Lower lobe of right lung (tissue), 2 donors: ENCODE results near the gene INPP4B. TPM values are rescaled to one million over a fixed set of nuclear protein-coding genes. Genes with fewer than 3 reads are reported as not detected.

ENCODE experiments used
- ATAC-seq, 2 donors: fragments of 200-7000 bp; cut with Tn5 transposase; one replicate each; pipeline ENCODE4 v1.9.1; 2020 to 2022; ENCODE audit warnings: mild to moderate bottlenecking in 2 of 2, moderate library complexity in 2 of 2
- DNase-seq: peaks from one replicate; pipeline ENCODE4 v3.0.0-alpha.2; 2020
- H3K27ac ChIP-seq: fragments of 200-600 bp; one replicate; pipeline ENCODE4 v1.8.0; 2022
- H3K27me3 ChIP-seq: fragments of 200-600 bp; one replicate; pipeline ENCODE4 v1.8.0; 2022; ENCODE audit warnings: low read depth
- H3K36me3 ChIP-seq: fragments of 200-600 bp; one replicate; pipeline ENCODE4 v1.8.0; 2022; ENCODE audit warnings: mild to moderate bottlenecking
- H3K4me1 ChIP-seq: fragments of 200-600 bp; one replicate; pipeline ENCODE4 v1.8.0; 2022
- H3K4me3 ChIP-seq: fragments of 200-600 bp; one replicate; pipeline ENCODE4 v1.8.0; 2022; ENCODE audit warnings: mild to moderate bottlenecking
- H3K9me3 ChIP-seq: fragments of 200-600 bp; one replicate; pipeline ENCODE4 v1.8.0; 2022
- intact Hi-C: fragments of 100-400 bp; cut with DNase I; formaldehyde crosslinking; loops from one replicate; pipeline ENCODE4 v1.11.0; 2022
- total RNA-seq: library from RNA; stranded (reverse); fragmentation: NEBNext Ultra II Directional; extraction: Animal tissue kit (Norgen Biotek cat#: 25700); gene quantifications from one replicate; pipeline ENCODE4 v1.2.1, GENCODE V29; 2021
- TF ChIP-seq, protein P1 (sequence below): fragments of 200-600 bp; IDR thresholded peaks from one replicate; pipeline ENCODE4 v1.8.0; 2022; ENCODE audit warnings: antibody characterized with exemption, mild to moderate bottlenecking
- donor health status: DM: no; HTN: yes; CAD: no; lungs with severe emphysema.

The INPP4B gene
- total RNA-seq, 1 donor from 2014 or later, result 12.1 TPM

DNA sequence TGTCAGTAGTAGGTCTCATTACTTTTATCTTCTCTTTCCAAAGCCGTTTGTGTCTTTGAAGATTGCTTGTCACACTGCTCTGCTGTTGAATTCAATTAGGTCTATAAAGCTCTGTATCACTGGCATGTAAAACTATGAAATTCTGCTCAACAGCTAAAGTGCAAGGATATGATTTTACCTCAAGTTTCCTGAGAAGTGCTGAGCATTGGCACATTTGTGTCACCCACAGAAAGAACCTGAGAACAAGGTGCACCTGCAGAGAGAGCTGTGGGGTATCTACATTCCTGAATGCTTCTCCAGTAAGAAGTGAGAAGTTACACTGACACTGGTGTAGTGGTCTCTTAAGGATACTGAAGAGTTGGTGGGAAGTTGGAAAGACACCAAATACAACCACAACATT is 274.0 kb downstream of the INPP4B start:
- TF ChIP-seq, protein P1, sequence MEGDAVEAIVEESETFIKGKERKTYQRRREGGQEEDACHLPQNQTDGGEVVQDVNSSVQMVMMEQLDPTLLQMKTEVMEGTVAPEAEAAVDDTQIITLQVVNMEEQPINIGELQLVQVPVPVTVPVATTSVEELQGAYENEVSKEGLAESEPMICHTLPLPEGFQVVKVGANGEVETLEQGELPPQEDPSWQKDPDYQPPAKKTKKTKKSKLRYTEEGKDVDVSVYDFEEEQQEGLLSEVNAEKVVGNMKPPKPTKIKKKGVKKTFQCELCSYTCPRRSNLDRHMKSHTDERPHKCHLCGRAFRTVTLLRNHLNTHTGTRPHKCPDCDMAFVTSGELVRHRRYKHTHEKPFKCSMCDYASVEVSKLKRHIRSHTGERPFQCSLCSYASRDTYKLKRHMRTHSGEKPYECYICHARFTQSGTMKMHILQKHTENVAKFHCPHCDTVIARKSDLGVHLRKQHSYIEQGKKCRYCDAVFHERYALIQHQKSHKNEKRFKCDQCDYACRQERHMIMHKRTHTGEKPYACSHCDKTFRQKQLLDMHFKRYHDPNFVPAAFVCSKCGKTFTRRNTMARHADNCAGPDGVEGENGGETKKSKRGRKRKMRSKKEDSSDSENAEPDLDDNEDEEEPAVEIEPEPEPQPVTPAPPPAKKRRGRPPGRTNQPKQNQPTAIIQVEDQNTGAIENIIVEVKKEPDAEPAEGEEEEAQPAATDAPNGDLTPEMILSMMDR, result no peak
- H3K4me1 ChIP-seq, result peaks cover 11% of the 10 kb centered on the region
- no peaks in the 10 kb centered on the region for H3K27me3 ChIP-seq
- H3K27ac ChIP-seq, result no peak overlapping the region
- intact Hi-C loops, result no loop called here
- H3K9me3 ChIP-seq, result no peaks in the 10 kb centered on the region
- no peak overlapping the region for H3K4me3 ChIP-seq
- DNase-seq, result no peak
- ATAC-seq, result no peak
- no peaks in the 10 kb centered on the region for H3K36me3 ChIP-seq

DNA sequence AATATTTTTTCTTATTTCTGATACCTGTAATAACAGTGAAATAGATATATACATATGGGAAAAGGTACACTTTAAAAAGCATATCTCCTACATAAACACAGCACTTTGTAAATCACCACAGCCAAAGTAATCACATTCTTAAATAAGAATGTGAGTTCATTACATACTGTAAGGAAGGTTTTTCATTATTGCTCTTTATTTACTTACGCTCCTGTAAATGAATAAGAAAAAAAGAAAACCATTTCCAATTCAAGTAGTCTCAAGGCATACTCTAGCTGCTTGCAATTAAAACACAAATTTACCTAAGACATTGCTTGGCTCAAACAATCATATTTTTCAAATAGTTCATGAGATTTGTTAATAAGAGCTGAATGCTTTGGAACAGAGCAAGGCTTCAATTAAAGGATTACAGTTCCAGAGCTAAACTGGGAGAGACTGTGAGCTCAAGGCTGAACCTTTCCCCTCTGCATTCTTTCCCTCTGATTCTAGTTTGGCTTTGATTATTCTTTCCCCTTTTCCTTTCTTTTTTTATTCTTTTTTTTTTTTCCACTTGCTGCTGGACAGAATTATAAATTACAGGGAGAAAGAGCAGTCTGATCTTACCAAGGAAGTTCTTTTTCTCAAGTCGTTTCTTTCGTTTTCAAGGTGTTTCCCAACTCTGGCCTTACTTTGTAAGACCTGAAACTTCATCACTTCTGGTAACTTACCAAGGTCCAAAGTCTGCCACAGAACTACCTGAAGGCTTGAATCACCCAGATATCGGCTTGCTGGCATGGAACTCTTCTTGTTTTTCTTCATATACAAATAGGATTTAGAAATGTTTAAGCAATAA is 278.3 kb downstream of the INPP4B start:
- peak overlapping the region; percentile 11 for H3K4me3 ChIP-seq
- ATAC-seq, result peak in 1 of 2 donors; percentile 76
- intact Hi-C loops, result no loop called here
- H3K27me3 ChIP-seq, result no peaks in the 10 kb centered on the region
- DNase-seq, result no peak
- no peaks in the 10 kb centered on the region for H3K9me3 ChIP-seq
- peak overlapping the region; percentile 57 for H3K27ac ChIP-seq
- peaks cover 11% of the 10 kb centered on the region for H3K4me1 ChIP-seq
- TF ChIP-seq, protein P1, result no peak
- no peaks in the 10 kb centered on the region for H3K36me3 ChIP-seq

DNA sequence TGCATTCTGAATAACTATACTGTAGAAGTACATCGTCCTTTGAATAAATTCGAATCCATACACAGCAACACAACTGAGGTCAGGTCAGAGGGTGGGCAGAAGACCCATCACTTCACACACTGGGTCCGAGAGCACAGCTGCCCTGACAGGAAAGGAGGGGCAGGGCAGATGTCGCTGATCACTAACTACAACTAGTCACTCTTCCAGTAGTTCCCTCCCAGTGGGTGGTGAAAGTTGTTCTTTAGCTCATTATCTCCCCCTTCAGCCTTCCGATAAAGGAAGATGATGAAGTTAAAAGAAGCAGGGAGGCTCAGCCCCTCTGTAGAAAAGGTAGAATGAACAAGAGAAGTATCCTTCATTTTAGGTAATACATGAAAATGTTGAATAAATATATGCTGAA is 278.9 kb downstream of the INPP4B start:
- DNase-seq (no peak), ATAC-seq (peak in 1 of 2 donors; percentile 55)
- H3K27ac ChIP-seq, result peak overlapping the region; percentile 57
- H3K4me1 ChIP-seq, result peaks cover 11% of the 10 kb centered on the region
- no peaks in the 10 kb centered on the region for H3K9me3 ChIP-seq
- H3K27me3 ChIP-seq, result no peaks in the 10 kb centered on the region
- no peak overlapping the region for H3K4me3 ChIP-seq
- H3K36me3 ChIP-seq, result no peaks in the 10 kb centered on the region
- intact Hi-C loops, result no loop called here
- TF ChIP-seq, protein P1, result no peak

DNA sequence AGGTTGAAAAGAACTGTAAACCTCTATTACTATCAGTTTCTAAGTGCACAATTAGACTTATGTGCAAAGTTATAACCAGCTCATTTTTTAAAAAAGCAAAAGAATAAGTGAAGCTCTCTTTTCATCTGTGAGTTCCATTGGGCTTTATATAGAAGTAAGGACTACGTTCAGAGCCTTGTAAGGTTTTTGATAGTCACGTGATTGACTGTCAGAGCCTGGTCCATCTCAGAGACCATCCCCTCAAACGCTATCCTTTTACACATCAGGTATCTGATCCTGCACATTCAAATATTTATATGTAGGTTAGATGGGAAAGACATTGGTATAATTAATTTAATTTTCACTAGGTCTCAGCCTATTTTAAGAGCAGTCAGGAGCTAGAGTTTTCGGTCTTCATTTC is 279.3 kb downstream of the INPP4B start:
- DNase-seq, result no peak
- Histone ChIP-seq H3K4me3 (no peak overlapping the region), H3K36me3 (no peaks in the 10 kb centered on the region), H3K27me3 (no peaks in the 10 kb centered on the region), H3K4me1 (peaks cover 11% of the 10 kb centered on the region), H3K9me3 (no peaks in the 10 kb centered on the region), H3K27ac (no peak overlapping the region)
- intact Hi-C loops, result no loop called here
- TF ChIP-seq, protein P1, result no peak
- no peak for ATAC-seq

DNA sequence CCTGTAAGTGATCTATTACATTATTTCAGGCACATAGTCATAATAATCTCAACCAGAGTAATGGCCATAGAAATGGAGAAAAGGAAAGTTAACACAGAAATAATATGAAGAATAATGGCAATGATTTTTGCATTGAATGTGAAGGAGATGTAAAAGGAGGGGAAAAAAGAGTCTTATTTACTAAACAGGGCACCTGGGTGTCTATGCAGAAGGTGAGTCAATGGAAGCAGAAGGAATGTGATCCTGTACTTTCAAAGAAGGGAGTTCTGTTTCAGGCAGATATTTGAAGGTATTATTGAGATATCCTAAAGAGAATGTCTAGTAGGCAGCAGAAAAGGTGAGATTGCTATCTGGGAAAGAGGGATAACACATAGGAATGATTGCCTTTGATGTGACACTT is 279.9 kb downstream of the INPP4B start:
- intact Hi-C loops, result no loop called here
- H3K4me3 ChIP-seq, result no peak overlapping the region
- TF ChIP-seq, protein P1, result no peak
- H3K9me3 ChIP-seq, result no peaks in the 10 kb centered on the region
- ATAC-seq, result no peak
- no peaks in the 10 kb centered on the region for H3K27me3 ChIP-seq
- H3K4me1 ChIP-seq, result peaks cover 11% of the 10 kb centered on the region
- no peak for DNase-seq
- no peaks in the 10 kb centered on the region for H3K36me3 ChIP-seq
- H3K27ac ChIP-seq, result no peak overlapping the region
